Mesangial cell (primary cell): Measurements from ENCODE around the gene LRP11. TPM values are rescaled to one million over a fixed set of nuclear protein-coding genes. Genes with fewer than 3 reads are reported as not detected.

ENCODE experiments used
- total RNA-seq: library from RNA; depleted of rRNA; stranded (reverse); fragments of >200 nt; gene quantifications from 2 replicates; pipeline ENCODE4 v1.2.3, GENCODE V29; 2015

LRP11 gene
- total RNA-seq, result 27.8 and 28.0 TPM in 2 replicates

GRCh38 chr6:149863698-149864577, at the start of gene LRP11:
TSS of gene LRP11 (minus strand) at chr6:149864359. CDS start at chr6:149864020, 339 bp downstream.

GRCh38 chr6:149897855-149898744, 33.9 kb upstream of the LRP11 start, which contains the start of gene RAET1E:
TSS of gene RAET1E (minus strand) at chr6:149898113. CDS start at chr6:149890901, 7,212 bp downstream.

Other genes with a start within 250 kb of the LRP11 start
- 10.8 and 14.3 TPM in 2 replicates for gene KATNA1, start 215.6 kb downstream of the LRP11 start, total RNA-seq
- gene LATS1, start 146.3 kb downstream of the LRP11 start, total RNA-seq, result 10.6 and 19.4 TPM in 2 replicates
- gene NUP43, start 117.8 kb downstream of the LRP11 start, total RNA-seq, result 17.0 and 31.4 TPM in 2 replicates
- gene PCMT1, start 114.6 kb downstream of the LRP11 start, total RNA-seq, result 64.4 and 129 TPM in 2 replicates
- not detected in 2 replicates for gene RAET1E, start 33.8 kb upstream of the LRP11 start, total RNA-seq
- 0.25 TPM in 1 of 2 replicates, not detected in the other for gene RAET1G, start 58.8 kb upstream of the LRP11 start, total RNA-seq
- gene ULBP2, start 77.7 kb upstream of the LRP11 start, total RNA-seq, result 2.8 and 6.4 TPM in 2 replicates
- gene ULBP1, start 99.6 kb upstream of the LRP11 start, total RNA-seq, result 0.81 and 2.8 TPM in 2 replicates
- 0.25 and 0.65 TPM in 2 replicates for gene RAET1L, start 161.2 kb upstream of the LRP11 start, total RNA-seq
- gene ULBP3, start 204.8 kb upstream of the LRP11 start, total RNA-seq, result 14.7 and 17.2 TPM in 2 replicates